ENCODE results near the gene DDX43.
"Not testable (repeated sequence)": the region's sequence is repeated elsewhere in the genome, so short reads cannot be mapped to it uniquely, and the experiment has no call there.

Gene DDX43

GRCh38 chr6:73391675-73392074 lies 3.0 kb upstream of the DDX43 start:
- Histone ChIP-seq H3K36me3 (replicated peaks; ENCODE audit: insufficient read depth, low read length) (no peaks in the 10 kb centered on the region), H3K9ac (ENCODE audit: low read length) (no peak overlapping the region), H3K9me3 (replicated peaks; ENCODE audit: insufficient read depth, low read length) (no peaks in the 10 kb centered on the region), H2AFZ (ENCODE audit: low read length) (no peak overlapping the region), H3K79me2 (ENCODE audit: low read length) (no peaks in the 10 kb centered on the region), H3K27me3 (replicated peaks; ENCODE audit: insufficient read depth, low read length) (no peaks in the 10 kb centered on the region), H3K27ac (ENCODE audit: low read length) (peak overlapping the region; percentile 9; the same call in 1 of the 2 replicates), H3K4me3 (ENCODE audit: low read length) (no peak overlapping the region), H3F3A (ENCODE audit: insufficient read depth, low read length) (peaks cover 12% of the 10 kb centered on the region), H3K9me2 (replicated peaks; ENCODE audit: insufficient read depth, low read length) (no peaks in the 10 kb centered on the region), H3K4me2 (ENCODE audit: low read depth, low read length) (no peak overlapping the region), H4K20me1 (ENCODE audit: insufficient read depth, low read length) (no peaks in the 10 kb centered on the region), H3K4me1 (ENCODE audit: low read length) (peaks cover 24% of the 10 kb centered on the region)
- DNase-seq, result peak; percentile 17
- TF ChIP-seq EZH2phosphoT487 (IDR thresholded peaks at IDR 0.05; ENCODE audit: low read length) (no peak), EZH2 (optimal IDR thresholded peaks at IDR 0.05; ENCODE audit: low read depth, low read length) (no peak)

GRCh38 chr6:73392188-73392587 lies 2.4 kb upstream of the DDX43 start:
- Histone ChIP-seq H3F3A (ENCODE audit: insufficient read depth, low read length) (peaks cover 12% of the 10 kb centered on the region), H3K27ac (ENCODE audit: low read length) (peak overlapping the region; percentile 9; the same call in 1 of the 2 replicates), H3K4me1 (ENCODE audit: low read length) (peaks cover 24% of the 10 kb centered on the region)
- not testable (repeated sequence) for H2AFZ ChIP-seq (ENCODE audit: low read length); H4K20me1 ChIP-seq (ENCODE audit: insufficient read depth, low read length); H3K4me3 ChIP-seq (ENCODE audit: low read length); H3K79me2 ChIP-seq (ENCODE audit: low read length); H3K4me2 ChIP-seq (ENCODE audit: low read depth, low read length); H3K9me2 ChIP-seq (replicated peaks; ENCODE audit: insufficient read depth, low read length); H3K27me3 ChIP-seq (replicated peaks; ENCODE audit: insufficient read depth, low read length); DNase-seq; H3K9me3 ChIP-seq (replicated peaks; ENCODE audit: insufficient read depth, low read length); H3K36me3 ChIP-seq (replicated peaks; ENCODE audit: insufficient read depth, low read length); H3K9ac ChIP-seq (ENCODE audit: low read length)

- TF ChIP-seq EZH2 (optimal IDR thresholded peaks at IDR 0.05; ENCODE audit: low read depth, low read length) (no peak), EZH2phosphoT487 (IDR thresholded peaks at IDR 0.05; ENCODE audit: low read length) (no peak), CTCF (IDR thresholded peaks at IDR 0.05; ENCODE audit: low read length) (no peak)
- Histone ChIP-seq H3K9me2 (replicated peaks; ENCODE audit: insufficient read depth, low read length) (no peaks in the 10 kb centered on the region), H3K27me3 (replicated peaks; ENCODE audit: insufficient read depth, low read length) (no peaks in the 10 kb centered on the region), H3K4me2 (ENCODE audit: low read depth, low read length) (no peak overlapping the region), H3F3A (ENCODE audit: insufficient read depth, low read length) (peaks cover 12% of the 10 kb centered on the region), H3K9me3 (replicated peaks; ENCODE audit: insufficient read depth, low read length) (no peaks in the 10 kb centered on the region), H3K27ac (ENCODE audit: low read length) (no peak overlapping the region), H2AFZ (ENCODE audit: low read length) (no peak overlapping the region), H3K4me1 (ENCODE audit: low read length) (peaks cover 23% of the 10 kb centered on the region), H3K4me3 (ENCODE audit: low read length) (no peak overlapping the region), H3K9ac (ENCODE audit: low read length) (no peak overlapping the region), H4K20me1 (ENCODE audit: insufficient read depth, low read length) (no peaks in the 10 kb centered on the region), H3K79me2 (ENCODE audit: low read length) (no peaks in the 10 kb centered on the region), H3K36me3 (replicated peaks; ENCODE audit: insufficient read depth, low read length) (no peaks in the 10 kb centered on the region)
- no peak for DNase-seq
Observed at GRCh38 chr6:73393278-73393677, 1.4 kb upstream of the DDX43 start.

GRCh38 chr6:73395875-73396274 lies 1.2 kb downstream of the DDX43 start:
- H3K36me3 ChIP-seq (replicated peaks; ENCODE audit: insufficient read depth, low read length), result no peaks in the 10 kb centered on the region
- no peak overlapping the region for H3K9ac ChIP-seq (ENCODE audit: low read length)
- H3K4me1 ChIP-seq (ENCODE audit: low read length), result peaks cover 19% of the 10 kb centered on the region
- no peaks in the 10 kb centered on the region for H3K9me3 ChIP-seq (replicated peaks; ENCODE audit: insufficient read depth, low read length)
- H3K4me3 ChIP-seq (ENCODE audit: low read length), result no peak overlapping the region
- no peak overlapping the region for H3K27ac ChIP-seq (ENCODE audit: low read length)
- no peaks in the 10 kb centered on the region for H4K20me1 ChIP-seq (ENCODE audit: insufficient read depth, low read length)
- peaks cover 15% of the 10 kb centered on the region for H3F3A ChIP-seq (ENCODE audit: insufficient read depth, low read length)
- no peak overlapping the region for H3K4me2 ChIP-seq (ENCODE audit: low read depth, low read length)
- no peak for TF ChIP-seq CTCF (IDR thresholded peaks at IDR 0.05; ENCODE audit: low read length)
- no peak for TF ChIP-seq EZH2phosphoT487 (IDR thresholded peaks at IDR 0.05; ENCODE audit: low read length)
- no peak for TF ChIP-seq EZH2 (optimal IDR thresholded peaks at IDR 0.05; ENCODE audit: low read depth, low read length)
- DNase-seq, result no peak
- no peaks in the 10 kb centered on the region for H3K9me2 ChIP-seq (replicated peaks; ENCODE audit: insufficient read depth, low read length)
- H3K27me3 ChIP-seq (replicated peaks; ENCODE audit: insufficient read depth, low read length), result no peaks in the 10 kb centered on the region
- no peaks in the 10 kb centered on the region for H3K79me2 ChIP-seq (ENCODE audit: low read length)
- no peak overlapping the region for H2AFZ ChIP-seq (ENCODE audit: low read length)
